SKM-1 treated with dmso at 0.1 percent for 144 hours (cell line): ENCODE data around the gene PSEN1.

ENCODE experiments used
- DNase-seq: peaks from one replicate; lab custom pipeline; 2025; ENCODE audit not compliant: unreplicated experiment; lab: John Stamatoyannopoulos, UW

Gene PSEN1

GRCh38 chr14:73238941-73239340 is 102.6 kb downstream of the PSEN1 start:
- no peak for DNase-seq

GRCh38 chr14:73239393-73240241 is 103.3 kb downstream of the PSEN1 start:
- DNase-seq = no peak

- peak; percentile 10 for DNase-seq
Observed at GRCh38 chr14:73240816-73241480, 104.6 kb downstream of the PSEN1 start.

- no peak for DNase-seq
Observed at GRCh38 chr14:73241481-73242165, 105.3 kb downstream of the PSEN1 start.

GRCh38 chr14:73242357-73242901 is 106.1 kb downstream of the PSEN1 start:
- DNase-seq = no peak

GRCh38 chr14:73243341-73243740 is 107.0 kb downstream of the PSEN1 start:
- no peak for DNase-seq

- DNase-seq = no peak
Observed at GRCh38 chr14:73243748-73244147, 107.4 kb downstream of the PSEN1 start.

- DNase-seq = no peak
Observed at GRCh38 chr14:73244541-73245290, 108.4 kb downstream of the PSEN1 start.

GRCh38 chr14:73245480-73246325 is 109.4 kb downstream of the PSEN1 start:
- DNase-seq = peak; percentile 22

- no peak for DNase-seq
Observed at GRCh38 chr14:73246387-73247150, 110.3 kb downstream of the PSEN1 start.

GRCh38 chr14:73248108-73248868 is 112.0 kb downstream of the PSEN1 start:
- no peak for DNase-seq

- DNase-seq = no peak
Observed at GRCh38 chr14:73249108-73249507, 112.8 kb downstream of the PSEN1 start.

- DNase-seq = no peak
Observed at GRCh38 chr14:73249564-73250316, 113.4 kb downstream of the PSEN1 start.

- no peak for DNase-seq
Observed at GRCh38 chr14:73250317-73250713, 114.0 kb downstream of the PSEN1 start.

GRCh38 chr14:73250781-73251500 is 114.6 kb downstream of the PSEN1 start:
- DNase-seq = no peak

- no peak for DNase-seq
Observed at GRCh38 chr14:73251516-73252215, 115.4 kb downstream of the PSEN1 start.
